Kidney glomerular epithelial cell (primary cell): Measurements from ENCODE around the gene PIK3R2.
"Not testable (repeated sequence)": the region's sequence is repeated elsewhere in the genome, so short reads cannot be mapped to it uniquely, and the experiment has no call there.

Experiments
- DNase-seq: peaks from one replicate; lab custom pipeline; 2025; lab: John Stamatoyannopoulos, UW

The PIK3R2 gene

GRCh38 chr19:18155095-18156087 is 2.4 kb downstream of the PIK3R2 start:
- no peak for DNase-seq

- no peak for DNase-seq
These were observed 3.3 kb downstream of the PIK3R2 start for GRCh38 chr19:18156268-18156667.

GRCh38 chr19:18156841-18157464 is 4.0 kb downstream of the PIK3R2 start:
- peak; percentile 86 for DNase-seq

DNA sequence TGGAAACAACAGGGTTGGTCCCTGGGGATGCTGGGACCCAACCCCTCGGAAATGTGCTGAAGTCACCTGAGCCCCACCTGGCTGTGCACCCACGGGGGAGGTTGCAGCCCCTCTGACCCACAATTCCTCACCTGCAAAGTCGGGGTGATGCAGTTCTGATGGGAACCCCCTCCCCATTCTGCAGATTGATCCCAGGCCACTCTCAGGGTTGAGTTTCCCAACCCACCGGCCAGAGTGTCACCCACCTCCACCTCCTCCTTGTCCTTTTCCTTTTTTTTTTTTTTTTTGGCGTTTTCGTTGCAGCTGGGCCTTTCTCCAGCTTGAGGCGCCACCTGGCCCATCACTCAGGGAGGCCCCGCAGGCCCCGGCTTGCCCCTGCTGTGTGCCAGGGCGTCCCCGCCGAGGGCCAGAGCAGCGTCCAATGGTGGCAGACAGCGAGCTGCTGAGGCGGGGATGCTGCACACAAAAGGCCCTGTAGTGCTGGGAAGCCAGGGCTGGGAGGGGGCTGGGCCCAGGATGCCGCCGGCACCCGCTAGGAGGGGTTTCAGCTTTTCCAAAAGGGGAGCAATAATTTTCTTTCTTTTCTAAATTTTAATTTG is 4.6 kb downstream of the PIK3R2 start:
- no peak for DNase-seq

DNA sequence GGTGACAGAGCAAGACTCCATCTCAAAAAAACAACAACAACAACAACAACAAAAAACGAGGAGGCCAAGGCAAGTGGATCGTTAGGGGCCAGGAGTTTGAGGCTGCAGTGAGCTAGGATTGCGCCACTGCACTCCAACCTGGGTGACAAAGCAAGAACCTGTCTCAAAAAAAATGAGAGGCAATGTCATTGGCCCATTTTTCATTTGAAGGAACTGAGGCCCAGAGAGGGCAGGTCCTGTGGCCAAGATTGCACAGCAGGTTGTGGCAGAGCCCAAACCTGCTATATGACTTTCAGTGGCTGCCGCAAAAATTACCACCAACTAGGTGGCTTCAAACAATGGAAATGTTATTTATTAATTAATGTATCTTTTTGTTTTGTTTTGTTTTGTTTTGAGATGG is 5.5 kb downstream of the PIK3R2 start:
- DNase-seq, result no peak

GRCh38 chr19:18159059-18159616 is 6.2 kb downstream of the PIK3R2 start:
- not testable (repeated sequence) for DNase-seq

GRCh38 chr19:18159810-18160209 is 6.8 kb downstream of the PIK3R2 start:
- no peak for DNase-seq

GRCh38 chr19:18160493-18160970 is 7.6 kb downstream of the PIK3R2 start:
- DNase-seq, result no peak

DNA sequence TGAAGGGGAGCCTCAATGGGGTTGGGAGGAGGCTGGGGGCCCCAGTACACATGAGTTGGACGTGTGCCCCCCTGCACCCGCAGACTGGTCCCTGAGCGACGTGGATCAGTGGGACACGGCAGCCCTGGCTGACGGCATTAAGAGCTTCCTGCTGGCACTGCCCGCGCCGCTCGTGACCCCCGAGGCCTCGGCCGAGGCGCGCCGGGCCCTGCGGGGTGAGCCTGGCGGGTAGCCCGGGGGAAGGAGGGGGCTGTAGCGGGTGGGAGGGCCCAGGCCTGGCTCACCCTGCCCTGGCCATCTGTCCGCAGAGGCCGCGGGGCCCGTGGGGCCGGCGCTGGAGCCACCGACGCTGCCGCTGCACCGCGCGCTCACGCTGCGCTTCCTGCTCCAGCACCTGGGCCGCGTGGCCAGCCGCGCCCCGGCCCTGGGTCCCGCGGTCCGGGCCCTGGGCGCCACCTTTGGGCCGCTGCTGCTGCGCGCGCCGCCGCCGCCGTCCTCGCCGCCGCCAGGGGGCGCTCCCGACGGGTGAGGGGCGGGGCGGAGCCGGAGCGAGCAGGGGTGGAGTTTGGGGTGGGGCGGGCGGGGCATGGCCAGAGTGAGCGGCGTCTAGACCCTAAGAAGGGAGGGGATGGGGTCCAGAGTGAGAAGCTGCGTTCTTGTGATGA is 8.1 kb downstream of the PIK3R2 start:
- DNase-seq, result no peak

DNA sequence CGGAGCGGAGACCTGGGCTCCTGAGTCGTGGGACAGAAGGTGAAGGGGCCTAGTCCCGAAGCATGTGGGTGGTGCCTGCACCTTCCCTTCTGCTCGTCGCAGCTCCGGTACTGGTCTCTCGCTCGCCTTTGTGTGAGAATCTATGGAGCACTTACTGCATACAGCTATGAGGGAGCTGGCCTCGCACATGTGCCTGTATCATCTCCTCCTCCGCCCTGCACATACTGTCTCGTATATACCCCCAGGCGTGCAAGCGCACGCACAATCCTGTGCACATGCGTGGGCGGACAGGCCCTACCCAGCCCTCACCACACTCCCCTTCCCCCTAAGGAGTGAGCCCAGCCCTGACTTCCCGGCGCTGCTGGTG is 8.7 kb downstream of the PIK3R2 start:
- no peak for DNase-seq

DNA sequence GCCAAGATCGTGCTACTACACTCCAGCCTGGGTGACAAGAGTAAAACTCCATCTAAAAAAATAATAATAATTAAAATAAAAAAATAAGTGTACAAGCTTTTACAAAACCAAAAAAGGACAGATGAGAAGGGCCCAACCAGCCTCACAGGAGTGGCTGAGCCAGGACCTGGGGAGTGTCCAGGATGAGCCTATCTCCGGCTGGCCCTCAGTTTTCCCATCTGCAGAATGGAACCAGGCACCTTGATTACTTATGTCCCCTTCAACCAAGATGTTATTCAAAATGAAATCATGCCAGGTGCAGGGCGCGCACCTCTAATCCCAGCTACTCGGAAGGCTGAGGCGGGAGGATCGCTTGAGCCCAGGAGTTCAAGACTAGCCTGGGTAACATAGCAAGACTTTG is 11.1 kb downstream of the PIK3R2 start:
- DNase-seq, result no peak

DNA sequence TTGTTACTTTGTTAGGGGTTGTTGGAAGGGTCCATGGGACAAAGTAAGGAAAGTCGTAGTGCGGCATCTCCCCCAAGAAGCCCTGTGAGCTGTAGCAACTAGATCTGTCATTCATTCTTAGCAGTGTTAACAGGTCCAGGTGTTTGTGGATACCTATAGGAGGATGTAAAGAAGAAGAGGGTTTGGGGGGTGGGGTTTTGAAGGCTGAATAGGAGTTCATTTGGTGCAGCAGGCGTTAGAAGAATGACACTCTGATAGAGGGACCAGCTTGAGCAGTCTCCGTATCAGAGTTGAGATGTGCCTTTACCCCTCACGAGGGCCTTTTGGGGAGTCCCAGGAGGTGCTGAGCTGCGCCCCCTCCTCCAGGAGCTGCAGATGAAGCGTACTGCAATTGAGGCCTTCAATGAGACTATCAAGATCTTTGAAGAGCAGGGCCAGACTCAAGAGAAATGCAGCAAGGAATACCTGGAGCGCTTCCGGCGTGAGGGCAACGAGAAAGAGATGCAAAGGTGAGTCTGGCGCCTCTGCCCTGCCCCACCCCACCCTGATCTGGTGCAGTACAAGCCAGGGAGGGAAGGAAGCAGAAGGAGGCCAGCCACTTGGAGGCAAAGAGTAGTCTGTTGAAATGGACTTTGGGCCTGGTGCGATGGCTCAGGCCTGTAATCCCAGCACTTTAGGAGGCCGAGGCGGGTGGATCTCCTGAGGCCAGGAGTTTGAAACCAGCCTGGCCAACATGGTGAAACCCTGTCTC is 13.0 kb downstream of the PIK3R2 start:
- DNase-seq, result no peak

DNA sequence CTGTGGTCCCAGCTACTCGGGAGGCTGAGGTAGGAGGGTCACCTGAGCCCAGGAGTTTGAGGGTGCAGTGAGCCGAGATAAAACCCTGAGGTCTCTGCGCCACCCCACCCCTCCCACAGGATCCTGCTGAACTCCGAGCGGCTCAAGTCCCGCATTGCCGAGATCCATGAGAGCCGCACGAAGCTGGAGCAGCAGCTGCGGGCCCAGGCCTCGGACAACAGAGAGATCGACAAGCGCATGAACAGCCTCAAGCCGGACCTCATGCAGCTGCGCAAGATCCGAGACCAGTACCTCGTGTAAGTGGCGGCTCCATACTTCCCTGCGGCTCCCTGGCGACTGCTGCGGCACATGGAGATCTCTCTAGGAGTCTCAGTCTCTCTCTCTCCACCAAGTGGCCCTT is 14.0 kb downstream of the PIK3R2 start:
- DNase-seq, result no peak

DNA sequence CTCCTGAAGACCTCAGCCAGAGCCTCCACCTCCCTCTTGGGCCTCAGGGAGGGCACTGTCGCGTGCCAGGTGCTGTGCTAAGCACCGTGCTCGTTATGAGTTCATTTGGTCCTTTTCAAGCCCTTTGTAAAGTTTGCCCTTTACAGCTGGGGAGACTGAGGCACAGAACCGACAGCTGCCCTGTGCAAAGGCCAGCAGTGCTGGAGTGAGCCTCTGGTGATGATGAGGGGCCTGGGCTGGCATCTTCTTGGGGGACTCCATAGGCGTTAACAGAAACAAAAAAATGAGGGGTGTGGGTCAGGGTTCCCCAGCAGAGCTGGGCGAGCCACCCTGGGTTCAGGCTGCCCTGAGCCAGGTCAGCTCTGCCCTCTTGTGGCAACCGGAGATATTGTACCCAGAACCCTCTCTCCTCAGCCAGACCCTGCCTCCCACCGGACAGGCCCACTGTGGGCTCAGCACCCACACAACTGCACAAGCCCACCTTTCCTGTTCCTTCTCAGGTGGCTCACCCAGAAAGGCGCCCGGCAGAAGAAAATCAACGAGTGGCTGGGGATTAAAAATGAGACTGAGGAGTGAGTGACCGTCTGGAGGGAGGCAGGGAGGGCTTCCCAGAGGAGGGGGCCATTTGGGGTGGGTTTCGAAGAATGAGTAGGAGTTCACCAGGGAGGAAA is 15.1 kb downstream of the PIK3R2 start:
- DNase-seq, result no peak

DNA sequence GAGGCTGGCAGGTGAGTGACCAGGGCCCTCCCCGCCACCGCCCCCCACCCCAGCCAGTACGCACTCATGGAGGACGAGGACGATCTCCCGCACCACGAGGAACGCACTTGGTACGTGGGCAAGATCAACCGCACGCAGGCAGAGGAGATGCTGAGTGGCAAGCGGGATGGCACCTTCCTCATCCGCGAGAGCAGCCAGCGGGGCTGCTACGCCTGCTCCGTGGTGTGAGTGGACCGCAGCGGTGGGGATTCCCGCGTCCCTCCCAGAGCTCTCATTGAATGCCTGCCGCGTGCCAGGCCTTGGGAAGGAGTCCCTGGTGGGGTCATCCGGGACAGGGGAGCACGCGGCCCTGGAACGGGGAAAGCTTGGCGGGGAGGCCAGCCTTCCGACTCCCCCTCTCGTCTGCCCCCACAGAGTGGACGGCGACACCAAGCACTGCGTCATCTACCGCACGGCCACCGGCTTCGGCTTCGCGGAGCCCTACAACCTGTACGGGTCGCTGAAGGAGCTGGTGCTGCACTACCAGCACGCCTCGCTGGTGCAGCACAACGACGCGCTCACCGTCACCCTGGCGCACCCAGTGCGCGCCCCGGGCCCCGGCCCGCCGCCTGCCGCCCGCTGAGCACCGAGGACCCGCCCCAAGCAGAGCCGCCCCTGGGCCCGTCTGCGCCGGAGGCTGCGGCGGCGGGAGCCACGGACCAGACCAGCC is 15.9 kb downstream of the PIK3R2 start:
- no peak for DNase-seq

- no peak for DNase-seq
These were observed 17.8 kb downstream of the PIK3R2 start for GRCh38 chr19:18170714-18171255.

- no peak for DNase-seq
These were observed 18.8 kb downstream of the PIK3R2 start for GRCh38 chr19:18171605-18172327.

- DNase-seq, result no peak
These were observed 19.5 kb downstream of the PIK3R2 start for GRCh38 chr19:18172331-18173053.
